Left ventricle myocardium inferior (tissue), 1 donor: Measurements from ENCODE around the gene KCNB1. TPM values are rescaled to one million over a fixed set of nuclear protein-coding genes. Genes with fewer than 3 reads are reported as not detected.

ENCODE experiments used
- DNase-seq: peaks from one replicate; pipeline ENCODE4 v3.0.0-alpha.2; 2020
- H3K27ac ChIP-seq: fragments of 200-600 bp; replicated peaks from 2 replicates; pipeline ENCODE4 v1.8.0; 2021
- H3K27me3 ChIP-seq: fragments of 200-600 bp; 2 replicates; pipeline ENCODE4 v1.8.0; 2021; ENCODE audit warnings: low read depth
- H3K36me3 ChIP-seq: fragments of 200-600 bp; 2 replicates; pipeline ENCODE4 v1.8.0; 2021
- H3K4me1 ChIP-seq: fragments of 200-600 bp; 2 replicates; pipeline ENCODE4 v1.8.0; 2021
- H3K4me3 ChIP-seq: fragments of 200-600 bp; 2 replicates; pipeline ENCODE4 v1.8.0; 2021; ENCODE audit warnings: mild to moderate bottlenecking, moderate library complexity
- H3K9me3 ChIP-seq: fragments of 200-600 bp; replicated peaks from 2 replicates; pipeline ENCODE4 v1.8.0; 2021
- CTCF ChIP-seq: fragments of 200-600 bp; IDR thresholded peaks from 2 replicates; pipeline ENCODE4 v1.8.0; 2021; ENCODE audit warnings: antibody characterized with exemption, mild to moderate bottlenecking, borderline replicate concordance
- intact Hi-C: fragments of 100-400 bp; cut with micrococcal nuclease; formaldehyde crosslinking; loops from one replicate; pipeline ENCODE4 v1.11.0; 2022
- total RNA-seq: library from RNA; stranded (reverse); fragmentation: NEBNext Ultra II Directional; extraction: Animal tissue kit (Norgen Biotek cat#: 25700); gene quantifications from one replicate; pipeline ENCODE4 v1.2.1, GENCODE V29; 2021
- donor health status: DM: no; HTN: yes; CAD: no; lungs with severe emphysema.

KCNB1 gene
- total RNA-seq, 1 donor from 2014 or later, result 0.77 TPM

- no peak for DNase-seq
- no peak overlapping the region for H3K27ac ChIP-seq
- H3K36me3 ChIP-seq, result no peaks in the 10 kb centered on the region
- peaks cover 62% of the 10 kb centered on the region for H3K27me3 ChIP-seq
- TF ChIP-seq CTCF, result no peak
- H3K9me3 ChIP-seq, result no peaks in the 10 kb centered on the region
- no peak overlapping the region for H3K4me3 ChIP-seq
- intact Hi-C loops, result no loop called here
- H3K4me1 ChIP-seq, result peaks cover 17% of the 10 kb centered on the region
These were observed 3.4 kb downstream of the KCNB1 start for GRCh38 chr20:49478754-49479689.

GRCh38 chr20:49478266-49478665, 4.2 kb downstream of the KCNB1 start:
- Histone ChIP-seq H3K4me1 (peaks cover 13% of the 10 kb centered on the region), H3K27ac (no peak overlapping the region), H3K4me3 (no peak overlapping the region), H3K36me3 (no peaks in the 10 kb centered on the region), H3K27me3 (peaks cover 57% of the 10 kb centered on the region), H3K9me3 (no peaks in the 10 kb centered on the region)
- no peak for TF ChIP-seq CTCF
- intact Hi-C loops, result no loop called here
- DNase-seq, result no peak

- Histone ChIP-seq H3K27me3 (peaks cover 46% of the 10 kb centered on the region), H3K27ac (no peak overlapping the region), H3K4me1 (peaks cover 2% of the 10 kb centered on the region), H3K4me3 (no peak overlapping the region), H3K9me3 (no peaks in the 10 kb centered on the region), H3K36me3 (no peaks in the 10 kb centered on the region)
- no peak for TF ChIP-seq CTCF
- intact Hi-C loops, result no loop called here
- DNase-seq, result no peak
These were observed 5.3 kb downstream of the KCNB1 start for GRCh38 chr20:49477200-49477599.

GRCh38 chr20:49476016-49476355, 6.5 kb downstream of the KCNB1 start:
- peaks cover 46% of the 10 kb centered on the region for H3K27me3 ChIP-seq

GRCh38 chr20:49475292-49476015, 7.0 kb downstream of the KCNB1 start:
- DNase-seq, result no peak
- H3K4me1 ChIP-seq, result no peaks in the 10 kb centered on the region
- H3K36me3 ChIP-seq, result no peaks in the 10 kb centered on the region
- no peaks in the 10 kb centered on the region for H3K9me3 ChIP-seq
- no peak overlapping the region for H3K4me3 ChIP-seq
- H3K27me3 ChIP-seq, result peaks cover 50% of the 10 kb centered on the region
- no peak overlapping the region for H3K27ac ChIP-seq
- intact Hi-C loops, result no loop called here
- TF ChIP-seq CTCF, result no peak

More at GRCh38 chr20:49476016-49476355, 6.5 kb downstream of the KCNB1 start:
- Histone ChIP-seq H3K4me3 (no peak overlapping the region), H3K36me3 (no peaks in the 10 kb centered on the region), H3K4me1 (no peaks in the 10 kb centered on the region), H3K27ac (no peak overlapping the region), H3K9me3 (no peaks in the 10 kb centered on the region)
- TF ChIP-seq CTCF, result no peak
- intact Hi-C loops, result no loop called here
- DNase-seq, result no peak
